Ascending aorta (tissue), 2 donors: Measurements from ENCODE around the gene ANKRD44. TPM values are rescaled to one million over a fixed set of nuclear protein-coding genes. Genes with fewer than 3 reads are reported as not detected.
"Not testable (repeated sequence)": the region's sequence is repeated elsewhere in the genome, so short reads cannot be mapped to it uniquely, and the experiment has no call there.

ENCODE experiments used
- DNase-seq, 2 donors: peaks; one replicate each; pipeline ENCODE4 v3.0.0-alpha.2; 2019; ENCODE audit warnings: low spot score in 2 of 2
- H3K27ac ChIP-seq, 2 donors: fragments of 200-600 bp; sonication (generic); one replicate each; pipeline ENCODE4 v1.5.1; 2016 to 2017; ENCODE audit warnings: mild to moderate bottlenecking in 1 of 2
- H3K27me3 ChIP-seq: fragments of 200-600 bp; sonication (generic); one replicate; pipeline ENCODE4 v1.5.1; 2017
- H3K36me3 ChIP-seq, 2 donors: fragments of 200-600 bp; sonication (generic); one replicate each; pipeline ENCODE4 v1.5.1; 2016
- H3K4me1 ChIP-seq, 2 donors: fragments of 200-600 bp; sonication (generic); one replicate each; pipeline ENCODE4 v1.5.1; 2016 to 2017; ENCODE audit warnings: mild to moderate bottlenecking in 1 of 2
- H3K4me3 ChIP-seq, 2 donors: fragments of 200-600 bp; sonication (generic); one replicate each; pipeline ENCODE4 v1.5.1; 2016 to 2017; ENCODE audit warnings: mild to moderate bottlenecking in 1 of 2
- H3K9me3 ChIP-seq, 2 donors: fragments of 200-600 bp; sonication (generic); one replicate each; pipeline ENCODE4 v1.5.1; 2016
- intact Hi-C: fragments of 100-400 bp; cut with DNase I; formaldehyde crosslinking; loops from one replicate; pipeline ENCODE4 v1.15.1; 2023
- total RNA-seq: library from RNA; depleted of rRNA; stranded (reverse); fragments of >200 nt; gene quantifications from one replicate; pipeline ENCODE4 v1.1.0, GENCODE V29; 2016
- TF ChIP-seq, protein P1 (sequence below), 3 experiments: fragments of 200-600 bp in 2 of 3; fragments of 450-650 bp in 1 of 3; sonication (generic) in 2 of 3; IDR thresholded peaks; one replicate each; pipeline ENCODE4 v1.5.1; 2016 to 2019; ENCODE audit warnings: antibody characterized with exemption in 3 of 3, mild to moderate bottlenecking in 1 of 3, moderate library complexity in 1 of 3

Gene ANKRD44
- total RNA-seq, 1 donor from 2014 or later: 66.3 TPM

DNA sequence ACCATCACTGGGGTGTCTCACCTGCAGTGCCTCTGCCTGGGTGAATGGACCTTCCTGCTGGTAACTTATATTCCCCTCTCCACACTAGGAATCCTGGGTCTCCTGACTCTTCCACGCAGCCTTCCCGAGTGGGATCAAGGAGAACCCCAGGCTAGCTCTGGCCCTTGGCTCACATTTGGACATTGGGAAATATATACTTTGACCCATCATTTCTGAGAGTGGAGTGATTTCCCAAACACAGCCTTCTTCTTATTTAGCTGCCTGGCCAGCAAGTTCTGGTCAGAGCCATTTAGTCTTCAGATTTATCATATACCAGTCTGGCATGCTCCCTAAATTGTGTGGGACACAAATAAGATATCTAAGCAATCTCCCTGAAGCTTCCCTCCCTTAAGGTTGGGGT is 237.3 kb downstream of the ANKRD44 start:
- H3K27ac ChIP-seq: no peak overlapping the region
- no peak overlapping the region for H3K4me3 ChIP-seq
- no peaks in the 10 kb centered on the region for H3K27me3 ChIP-seq
- no peaks in the 10 kb centered on the region for H3K36me3 ChIP-seq
- DNase-seq: no peak
- H3K9me3 ChIP-seq: no peaks in the 10 kb centered on the region
- peaks cover 0 to 7% of the 10 kb centered on the region in 2 donors for H3K4me1 ChIP-seq
- intact Hi-C loops: no loop called here
- TF ChIP-seq, protein P1, sequence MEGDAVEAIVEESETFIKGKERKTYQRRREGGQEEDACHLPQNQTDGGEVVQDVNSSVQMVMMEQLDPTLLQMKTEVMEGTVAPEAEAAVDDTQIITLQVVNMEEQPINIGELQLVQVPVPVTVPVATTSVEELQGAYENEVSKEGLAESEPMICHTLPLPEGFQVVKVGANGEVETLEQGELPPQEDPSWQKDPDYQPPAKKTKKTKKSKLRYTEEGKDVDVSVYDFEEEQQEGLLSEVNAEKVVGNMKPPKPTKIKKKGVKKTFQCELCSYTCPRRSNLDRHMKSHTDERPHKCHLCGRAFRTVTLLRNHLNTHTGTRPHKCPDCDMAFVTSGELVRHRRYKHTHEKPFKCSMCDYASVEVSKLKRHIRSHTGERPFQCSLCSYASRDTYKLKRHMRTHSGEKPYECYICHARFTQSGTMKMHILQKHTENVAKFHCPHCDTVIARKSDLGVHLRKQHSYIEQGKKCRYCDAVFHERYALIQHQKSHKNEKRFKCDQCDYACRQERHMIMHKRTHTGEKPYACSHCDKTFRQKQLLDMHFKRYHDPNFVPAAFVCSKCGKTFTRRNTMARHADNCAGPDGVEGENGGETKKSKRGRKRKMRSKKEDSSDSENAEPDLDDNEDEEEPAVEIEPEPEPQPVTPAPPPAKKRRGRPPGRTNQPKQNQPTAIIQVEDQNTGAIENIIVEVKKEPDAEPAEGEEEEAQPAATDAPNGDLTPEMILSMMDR (IDR thresholded peaks at IDR 0.05): no peak

DNA sequence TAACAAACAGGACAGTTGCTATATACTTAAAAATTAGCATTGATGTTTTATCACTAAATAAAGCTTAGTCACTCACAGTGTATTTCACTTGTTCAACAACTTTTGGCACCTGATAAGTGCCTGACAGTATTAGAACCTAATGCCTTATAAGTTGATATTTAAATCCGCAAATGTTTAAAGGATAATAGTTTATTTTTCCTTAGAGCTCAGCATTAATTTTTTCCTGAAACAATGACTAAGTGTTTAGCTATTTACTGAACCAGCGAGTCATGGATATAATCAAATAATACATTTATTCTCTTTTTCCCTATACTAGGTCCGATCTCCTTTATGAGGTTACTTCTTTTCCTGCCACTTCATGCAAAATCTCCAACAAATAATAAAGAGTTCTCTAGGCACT is 238.0 kb downstream of the ANKRD44 start:
- Histone ChIP-seq H3K27ac (no peak overlapping the region), H3K4me1 (peaks cover 0 to 4% of the 10 kb centered on the region in 2 donors)

DNA sequence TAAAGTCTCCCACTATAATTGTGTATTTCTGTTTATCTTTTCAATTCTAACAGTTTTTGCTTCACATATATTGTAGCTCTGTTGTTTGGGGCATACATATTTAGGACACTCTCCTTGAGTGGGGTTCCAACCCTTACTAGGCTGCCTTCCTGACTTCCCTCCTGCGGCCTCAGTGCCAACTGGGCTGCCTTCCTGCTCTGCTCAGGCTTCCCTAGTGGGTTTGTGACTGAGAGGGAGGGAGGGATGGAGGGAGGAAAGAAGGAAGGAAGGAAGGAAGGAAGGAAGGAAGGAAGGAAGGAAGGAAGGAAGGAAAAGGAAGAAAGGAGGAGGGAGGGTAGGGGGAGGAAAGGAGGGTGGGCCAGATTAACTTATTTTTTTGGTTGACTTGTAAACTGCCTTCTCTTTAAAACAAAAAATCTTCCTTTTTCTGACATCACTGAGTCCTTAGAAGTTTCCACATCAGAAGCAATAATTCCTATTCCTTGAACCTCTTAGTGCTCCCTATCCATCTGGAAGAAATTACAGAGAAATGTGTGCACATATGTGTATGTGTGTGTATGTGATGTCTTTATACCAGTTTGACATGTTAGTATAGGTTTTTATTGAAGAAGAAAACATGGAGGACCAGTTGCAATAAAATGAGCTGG is 238.7 kb downstream of the ANKRD44 start:
- Histone ChIP-seq H3K27me3 (no peaks in the 10 kb centered on the region), H3K9me3 (no peaks in the 10 kb centered on the region), H3K27ac (no peak overlapping the region), H3K4me1 (no peaks in the 10 kb centered on the region), H3K4me3 (no peak overlapping the region), H3K36me3 (no peaks in the 10 kb centered on the region)
- no peak for DNase-seq
- TF ChIP-seq, protein P1 (IDR thresholded peaks at IDR 0.05): no peak
- intact Hi-C loops: no loop called here

More for the DNA sequence above, 238.0 kb downstream of the ANKRD44 start:
- Histone ChIP-seq H3K9me3 (no peaks in the 10 kb centered on the region), H3K27me3 (no peaks in the 10 kb centered on the region), H3K36me3 (no peaks in the 10 kb centered on the region), H3K4me3 (no peak overlapping the region)
- DNase-seq: no peak
- intact Hi-C loops: no loop called here
- TF ChIP-seq, protein P1 (IDR thresholded peaks at IDR 0.05): no peak

DNA sequence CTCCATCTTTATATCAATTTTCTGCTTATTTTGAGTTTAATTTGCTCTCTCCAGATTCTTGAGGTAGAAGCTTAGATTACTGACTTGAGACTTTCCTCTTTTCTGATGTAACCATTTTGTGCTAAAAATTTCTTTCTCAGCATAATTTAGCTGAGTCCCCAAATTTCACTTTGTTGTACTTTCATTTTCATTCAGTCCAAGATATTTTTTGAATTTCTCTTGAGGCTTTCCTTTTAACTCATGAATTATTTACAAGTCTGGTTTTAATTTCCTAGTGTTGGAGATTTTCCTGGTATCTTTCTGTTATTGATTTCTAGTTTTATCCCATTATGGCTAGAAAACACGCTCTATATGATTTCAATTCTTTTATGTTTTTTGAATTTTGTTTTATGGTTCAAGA is 239.4 kb downstream of the ANKRD44 start:
- H3K4me3 ChIP-seq: no peak overlapping the region
- no peaks in the 10 kb centered on the region for H3K36me3 ChIP-seq
- TF ChIP-seq, protein P1 (IDR thresholded peaks at IDR 0.05): no peak
- no peaks in the 10 kb centered on the region for H3K4me1 ChIP-seq
- no peak overlapping the region for H3K27ac ChIP-seq
- no peaks in the 10 kb centered on the region for H3K27me3 ChIP-seq
- intact Hi-C loops: no loop called here
- no peaks in the 10 kb centered on the region for H3K9me3 ChIP-seq
- no peak for DNase-seq

DNA sequence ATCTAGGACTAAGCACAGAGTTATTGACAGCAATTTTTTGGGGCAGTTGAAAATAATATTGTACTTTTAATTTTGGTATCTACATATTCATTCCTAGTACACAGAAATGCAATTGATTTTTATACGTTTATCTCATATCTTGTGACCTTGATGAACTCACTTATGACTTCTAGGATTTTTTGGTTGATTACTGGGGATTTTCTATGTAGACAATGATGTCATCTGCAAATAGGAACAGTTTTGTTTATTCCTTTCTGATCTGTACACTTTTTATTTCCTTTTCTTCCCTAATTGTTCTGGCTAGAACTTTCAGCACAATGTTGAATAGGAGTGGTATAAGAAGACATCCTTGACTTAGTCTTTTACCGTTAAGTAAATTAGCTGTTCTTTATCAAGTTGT is 240.6 kb downstream of the ANKRD44 start:
- Histone ChIP-seq H3K27ac (no peak overlapping the region), H3K36me3 (no peaks in the 10 kb centered on the region), H3K4me1 (no peaks in the 10 kb centered on the region), H3K27me3 (no peaks in the 10 kb centered on the region), H3K9me3 (no peaks in the 10 kb centered on the region), H3K4me3 (no peak overlapping the region)
- intact Hi-C loops: no loop called here
- DNase-seq: no peak
- TF ChIP-seq, protein P1 (IDR thresholded peaks at IDR 0.05): no peak

DNA sequence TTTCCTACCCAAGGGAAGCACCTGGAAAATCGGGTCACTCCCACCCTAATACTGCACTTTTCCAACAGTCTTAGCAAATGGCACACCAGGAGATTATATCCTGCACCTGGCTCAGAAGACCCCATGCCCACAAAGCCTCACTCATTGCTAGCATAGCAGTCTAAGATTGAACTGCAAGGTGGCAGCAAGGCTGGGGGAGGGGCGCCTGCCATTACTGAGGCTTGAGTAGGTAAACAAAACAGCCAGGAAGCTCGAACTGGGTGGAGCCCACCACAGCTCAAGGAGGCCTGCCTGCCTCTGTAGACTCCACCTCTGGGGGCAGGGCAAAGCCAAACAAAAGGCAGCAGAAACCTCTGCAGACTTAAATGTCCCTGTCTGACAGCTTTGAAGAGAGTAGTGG is 248.0 kb downstream of the ANKRD44 start:
- H3K4me3 ChIP-seq, H3K9me3 ChIP-seq, DNase-seq, H3K36me3 ChIP-seq, H3K27ac ChIP-seq, intact Hi-C loops, H3K4me1 ChIP-seq, H3K27me3 ChIP-seq: not testable (repeated sequence)
